ENCODE measurements around the gene GCNA.

- TF ChIP-seq POLR2A (IDR thresholded peaks at IDR 0.05) (no peak), CTCF (IDR thresholded peaks at IDR 0.05) (no peak), EP300 (IDR thresholded peaks at IDR 0.05) (no peak)
These were observed 1.7 kb downstream of the GCNA start for GRCh38 chrX:71579990-71580380.
